ENCODE measurements around the gene PZP. TPM values are rescaled to one million over a fixed set of nuclear protein-coding genes. Genes with fewer than 3 reads are reported as not detected.

Gene PZP
- total RNA-seq, 1 experiment from 2014 or later: not detected

- ChIA-PET CTCF (no interaction called here), POLR2A (no interaction called here)
- peaks cover 21% of the 10 kb centered on the region for H3K27me3 Mint-ChIP-seq (ENCODE audit: insufficient read depth, unreplicated experiment)
- no peaks in the 10 kb centered on the region for H3K4me1 Mint-ChIP-seq (ENCODE audit: low read depth, unreplicated experiment)
- Histone ChIP-seq H3K36me3 (ENCODE audit: control insufficient read depth, insufficient read depth, low read length) (no peaks in the 10 kb centered on the region), H3K4me3 (ENCODE audit: low read depth, low read length) (no peak overlapping the region), H3K4me1 (no peaks in the 10 kb centered on the region), H3K9me3 (peaks cover 5% of the 10 kb centered on the region; the same call in 1 of the 2 replicates), H3K27me3 (replicated peaks; ENCODE audit: control insufficient read depth, insufficient read depth, low read length) (no peaks in the 10 kb centered on the region)
- TF ChIP-seq CTCF (IDR thresholded peaks at IDR 0.05; ENCODE audit: insufficient read depth in 1 of 2, low read depth in 1 of 2, low read length in 1 of 2, severe bottlenecking in 1 of 2, unreplicated experiment in 1 of 2): no peak
- no peaks in the 10 kb centered on the region for H3K36me3 Mint-ChIP-seq (ENCODE audit: insufficient read depth, unreplicated experiment)
- no peak for DNase-seq
- intact Hi-C loops (cut with micrococcal nuclease; ENCODE audit: unreplicated experiment): no loop called here
- no peaks in the 10 kb centered on the region for H3K9me3 Mint-ChIP-seq (ENCODE audit: unreplicated experiment)
- no peak overlapping the region for H3K27ac Mint-ChIP-seq (ENCODE audit: unreplicated experiment)
- no TSS peak for BruUV-seq (replicated peaks)
- no peak overlapping the region for H3K4me3 Mint-ChIP-seq (ENCODE audit: unreplicated experiment)
These were observed 27.3 kb upstream of the PZP start for GRCh38 chr12:9235519-9235918.

- Mint-ChIP-seq H3K4me3 (ENCODE audit: unreplicated experiment) (no peak overlapping the region), H3K27ac (ENCODE audit: unreplicated experiment) (no peak overlapping the region), H3K9me3 (ENCODE audit: unreplicated experiment) (peaks cover 9% of the 10 kb centered on the region), H3K4me1 (ENCODE audit: low read depth, unreplicated experiment) (no peaks in the 10 kb centered on the region), H3K36me3 (ENCODE audit: insufficient read depth, unreplicated experiment) (no peaks in the 10 kb centered on the region), H3K27me3 (ENCODE audit: insufficient read depth, unreplicated experiment) (peaks cover 15% of the 10 kb centered on the region)
- no peak for DNase-seq
- BruUV-seq (replicated peaks): no TSS peak
- H3K4me3 ChIP-seq (ENCODE audit: low read depth, low read length): no peak overlapping the region
- no peak for TF ChIP-seq CTCF (IDR thresholded peaks at IDR 0.05; ENCODE audit: insufficient read depth in 1 of 2, low read depth in 1 of 2, low read length in 1 of 2, severe bottlenecking in 1 of 2, unreplicated experiment in 1 of 2)
- no peaks in the 10 kb centered on the region for H3K27me3 ChIP-seq (replicated peaks; ENCODE audit: control insufficient read depth, insufficient read depth, low read length)
- H3K9me3 ChIP-seq: no peaks in the 10 kb centered on the region
- ChIA-PET CTCF (no interaction called here), POLR2A (no interaction called here)
- intact Hi-C loops (cut with micrococcal nuclease; ENCODE audit: unreplicated experiment): no loop called here
- H3K4me1 ChIP-seq: no peaks in the 10 kb centered on the region
- H3K36me3 ChIP-seq (ENCODE audit: control insufficient read depth, insufficient read depth, low read length): no peaks in the 10 kb centered on the region
These were observed 19.8 kb upstream of the PZP start for GRCh38 chr12:9227950-9228349.

GRCh38 chr12:9223830-9224229 is 15.6 kb upstream of the PZP start:
- no peak for TF ChIP-seq CTCF (IDR thresholded peaks at IDR 0.05; ENCODE audit: insufficient read depth in 1 of 2, low read depth in 1 of 2, low read length in 1 of 2, severe bottlenecking in 1 of 2, unreplicated experiment in 1 of 2)
- Mint-ChIP-seq H3K27ac (ENCODE audit: unreplicated experiment) (no peak overlapping the region), H3K4me3 (ENCODE audit: unreplicated experiment) (no peak overlapping the region), H3K27me3 (ENCODE audit: insufficient read depth, unreplicated experiment) (peaks cover 7% of the 10 kb centered on the region), H3K36me3 (ENCODE audit: insufficient read depth, unreplicated experiment) (no peaks in the 10 kb centered on the region), H3K9me3 (ENCODE audit: unreplicated experiment) (peaks cover 9% of the 10 kb centered on the region), H3K4me1 (ENCODE audit: low read depth, unreplicated experiment) (no peaks in the 10 kb centered on the region)
- CTCF ChIA-PET: no interaction called here
- no peak for DNase-seq
- no peaks in the 10 kb centered on the region for H3K27me3 ChIP-seq (replicated peaks; ENCODE audit: control insufficient read depth, insufficient read depth, low read length)
- H3K4me3 ChIP-seq (ENCODE audit: low read depth, low read length): no peak overlapping the region
- H3K9me3 ChIP-seq: no peaks in the 10 kb centered on the region
- intact Hi-C loops (cut with micrococcal nuclease; ENCODE audit: unreplicated experiment): no loop called here
- BruUV-seq (replicated peaks): no TSS peak
- no peaks in the 10 kb centered on the region for H3K4me1 ChIP-seq
- POLR2A ChIA-PET: no interaction called here
- H3K36me3 ChIP-seq (ENCODE audit: control insufficient read depth, insufficient read depth, low read length): no peaks in the 10 kb centered on the region

Data from Caco-2 (cell line).